Uterus (tissue), 2 donors: ENCODE data around the gene SIDT1.

Experiments
- CTCF ChIP-seq, 4 experiments: fragments of 200-600 bp in 2 of 4; fragments of 450-650 bp in 2 of 4; sonication (generic) in 2 of 4; IDR thresholded peaks; one replicate each; pipeline ENCODE4 v1.5.1; 2016 to 2019; ENCODE audit warnings: antibody characterized with exemption in 4 of 4, mild to moderate bottlenecking in 2 of 4, moderate library complexity in 1 of 4
- POLR2A ChIP-seq, 2 donors: fragments of 450-650 bp; IDR thresholded peaks; one replicate each; pipeline ENCODE4 v1.6.1; 2016; ENCODE audit warnings: antibody characterized with exemption in 2 of 2, mild to moderate bottlenecking in 1 of 2, moderate library complexity in 1 of 2

GRCh38 chr3:113673593-113673992 lies 141.2 kb downstream of the SIDT1 start:
- TF ChIP-seq CTCF (IDR thresholded peaks at IDR 0.05): no peak
- no peak for TF ChIP-seq POLR2A (IDR thresholded peaks at IDR 0.05)
